GM19239 (cell line): Measurements from ENCODE around the gene HLA-G.
"Not testable (repeated sequence)": the region's sequence is repeated elsewhere in the genome, so short reads cannot be mapped to it uniquely, and the experiment has no call there.

Experiments
- DNase-seq: peaks from one replicate; pipeline ENCODE4 v3.0.0; 2011; ENCODE audit warnings: low spot score; ENCODE audit not compliant: insufficient read length
- FAIRE-seq: peaks from 2 replicates; lab custom pipeline; 2011; peaks lifted over from hg19 to GRCh38; lab: Jason Lieb, UNC

The HLA-G gene

GRCh38 chr6:29827579-29828470 is at the start of gene HLA-G:
TSS of gene HLA-G (plus strand) at chr6:29827825. CDS start at chr6:29827845, 20 bp downstream.
- FAIRE-seq = no peak
- no peak for DNase-seq

GRCh38 chr6:29780019-29780698 is 47.5 kb upstream of the HLA-G start:
- not testable (repeated sequence) for FAIRE-seq

DNA sequence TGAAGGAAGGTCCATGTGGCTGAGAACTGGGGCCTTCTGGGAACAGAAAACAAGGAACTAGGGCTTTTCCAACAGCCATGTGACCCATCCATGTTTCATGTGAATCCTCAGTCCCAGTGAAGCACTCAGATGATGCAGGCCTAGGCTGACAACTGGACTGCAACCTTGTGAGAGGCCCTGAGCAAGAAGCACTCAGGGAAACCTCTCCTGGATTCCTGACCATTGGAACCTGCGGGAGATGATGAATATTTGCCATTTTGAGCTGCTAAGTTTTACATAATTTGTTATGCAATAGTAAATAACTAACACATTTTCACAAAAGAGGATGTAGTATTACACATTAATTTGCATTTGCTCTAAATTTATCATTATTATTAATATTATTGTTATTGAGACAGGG is 38.4 kb upstream of the HLA-G start:
- no peak for DNase-seq
- FAIRE-seq = no peak

More at GRCh38 chr6:29780019-29780698, 47.5 kb upstream of the HLA-G start:
- not testable (repeated sequence) for DNase-seq

DNA sequence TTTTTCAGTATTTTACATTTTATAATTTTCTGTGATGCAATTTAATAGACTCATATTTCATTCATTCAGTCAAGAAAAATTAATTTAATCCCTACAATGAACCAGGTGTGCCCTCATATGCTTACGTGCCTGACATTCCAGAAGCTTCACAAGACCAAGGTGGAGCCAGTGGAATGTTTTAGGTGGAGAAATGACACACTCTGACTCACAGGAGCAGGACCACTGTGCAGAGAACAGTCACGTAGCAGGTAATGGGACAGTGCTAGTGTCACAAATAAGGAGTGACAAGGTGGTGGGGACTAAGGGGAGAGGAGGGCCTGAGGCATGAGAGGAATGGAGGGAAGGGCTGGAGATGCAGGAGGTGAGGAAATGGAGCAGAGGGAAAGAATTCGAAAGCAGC is 37.0 kb upstream of the HLA-G start:
- no peak for FAIRE-seq
- DNase-seq = no peak

DNA sequence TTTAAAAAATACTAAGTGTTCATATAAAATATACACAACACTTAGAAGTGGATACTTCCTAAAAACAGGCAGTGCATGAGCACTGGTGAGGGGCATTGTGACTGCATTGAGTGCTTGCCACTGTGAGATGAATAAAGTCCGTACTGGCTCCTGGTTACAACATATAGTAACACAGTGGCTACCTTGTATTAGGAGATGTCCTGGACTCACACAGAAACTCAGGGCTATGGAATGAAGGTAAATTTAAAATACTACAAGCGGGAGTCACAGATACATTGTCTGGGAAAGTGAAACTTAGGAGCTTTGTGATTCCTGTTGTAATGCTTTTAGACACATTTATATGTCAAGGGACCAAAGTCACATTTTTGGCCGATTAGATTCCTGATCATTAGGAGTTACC is 36.5 kb upstream of the HLA-G start:
- FAIRE-seq (no peak), DNase-seq (no peak)

GRCh38 chr6:29791786-29792122 is 35.9 kb upstream of the HLA-G start:
- no peak for FAIRE-seq
- no peak for DNase-seq

DNA sequence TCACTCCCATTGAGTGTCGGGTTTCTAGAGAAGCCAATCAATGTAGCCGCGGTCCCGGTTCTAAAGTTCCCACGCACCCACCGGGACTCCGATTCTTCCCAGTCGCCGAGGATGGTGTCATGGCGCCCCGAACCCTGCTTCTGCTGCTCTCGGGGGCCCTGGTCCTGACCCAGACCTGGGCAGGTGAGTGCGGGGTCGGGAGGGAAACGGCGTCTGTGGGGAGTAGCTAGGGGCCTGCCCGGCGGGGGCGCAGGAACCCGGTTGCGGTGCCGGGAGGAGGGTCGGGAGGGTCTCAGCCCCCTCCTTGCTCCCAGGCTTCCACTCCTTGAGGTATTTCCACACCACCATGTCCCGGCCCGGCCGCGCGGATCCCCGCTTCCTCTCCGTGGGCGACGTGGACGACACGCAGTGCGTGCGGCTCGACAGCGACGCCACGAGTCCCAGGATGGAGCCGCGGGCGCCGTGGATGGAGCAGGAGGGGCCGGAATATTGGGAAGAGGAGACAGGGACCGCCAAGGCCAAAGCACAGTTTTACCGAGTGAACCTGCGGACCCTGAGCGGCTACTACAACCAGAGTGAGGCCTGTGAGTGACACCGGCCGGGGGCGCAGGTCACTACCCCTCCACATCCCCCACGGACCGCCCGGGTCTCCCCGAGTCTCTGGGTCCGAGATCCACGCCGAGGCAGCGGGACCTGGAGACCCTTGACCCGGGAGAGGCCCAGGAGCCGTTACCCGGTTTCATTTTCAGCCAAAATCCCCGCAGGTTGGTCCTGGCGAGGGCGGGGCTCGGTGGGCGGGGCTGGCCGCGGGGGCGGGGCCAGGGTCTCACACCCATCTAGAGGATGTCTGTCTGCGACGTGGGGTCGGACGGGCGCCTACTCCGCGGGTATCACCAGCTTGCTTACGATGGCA is 35.2 kb upstream of the HLA-G start:
- FAIRE-seq (no peak), DNase-seq (peak; percentile 49)

- no peak for FAIRE-seq
- no peak for DNase-seq
Observed at GRCh38 chr6:29793036-29793356, 34.6 kb upstream of the HLA-G start.

GRCh38 chr6:29793796-29794195 is 33.8 kb upstream of the HLA-G start:
- DNase-seq (no peak), FAIRE-seq (no peak)

GRCh38 chr6:29796026-29796425 is 31.6 kb upstream of the HLA-G start:
- no peak for FAIRE-seq

DNA sequence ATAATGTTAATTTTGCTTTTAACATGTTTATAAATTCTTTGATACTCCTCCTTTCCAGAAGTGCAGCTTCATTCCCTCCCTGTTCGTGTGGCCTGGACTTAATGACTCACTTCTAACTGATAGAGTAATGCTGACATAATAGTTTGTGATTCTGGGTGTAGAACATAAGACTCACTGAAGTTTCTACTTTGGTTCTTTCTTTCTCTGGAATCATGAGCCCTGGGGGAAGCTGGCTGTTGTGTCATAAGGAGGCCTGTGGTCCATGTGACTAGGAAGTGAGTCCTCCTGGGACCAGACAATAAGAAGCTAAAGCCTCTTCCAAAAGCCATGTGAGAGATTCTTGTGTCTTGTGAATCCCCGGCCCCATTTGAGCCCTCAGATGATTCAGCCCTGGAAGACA is 30.5 kb upstream of the HLA-G start:
- FAIRE-seq (no peak), DNase-seq (no peak)

More at GRCh38 chr6:29796026-29796425, 31.6 kb upstream of the HLA-G start:
- DNase-seq = no peak

- FAIRE-seq = no peak
Observed at GRCh38 chr6:29797966-29798365, 29.7 kb upstream of the HLA-G start.

DNA sequence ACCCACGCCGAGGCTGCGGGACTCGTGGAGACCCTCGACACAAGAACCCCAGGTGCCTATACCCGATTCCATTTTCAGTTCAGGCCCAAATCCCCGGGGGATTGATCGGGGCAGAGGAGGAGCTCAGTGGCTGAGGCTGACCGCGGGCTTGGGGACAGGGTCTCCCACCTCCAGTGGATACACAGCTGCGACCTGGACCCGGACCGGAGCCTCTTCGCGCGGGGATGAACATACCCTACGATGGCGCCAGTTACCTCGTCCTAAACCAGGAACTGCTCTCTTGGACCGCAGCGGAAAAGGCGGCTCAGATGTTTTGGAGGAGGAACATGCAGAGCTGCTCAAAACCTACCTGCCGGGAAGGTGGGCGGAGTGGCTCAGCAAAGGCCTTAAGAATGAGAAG is 27.4 kb upstream of the HLA-G start:
- FAIRE-seq (no peak), DNase-seq (no peak)

More at GRCh38 chr6:29797966-29798365, 29.7 kb upstream of the HLA-G start:
- no peak for DNase-seq

- no peak for DNase-seq
- no peak for FAIRE-seq
Observed at GRCh38 chr6:29806387-29806786, 21.2 kb upstream of the HLA-G start.

DNA sequence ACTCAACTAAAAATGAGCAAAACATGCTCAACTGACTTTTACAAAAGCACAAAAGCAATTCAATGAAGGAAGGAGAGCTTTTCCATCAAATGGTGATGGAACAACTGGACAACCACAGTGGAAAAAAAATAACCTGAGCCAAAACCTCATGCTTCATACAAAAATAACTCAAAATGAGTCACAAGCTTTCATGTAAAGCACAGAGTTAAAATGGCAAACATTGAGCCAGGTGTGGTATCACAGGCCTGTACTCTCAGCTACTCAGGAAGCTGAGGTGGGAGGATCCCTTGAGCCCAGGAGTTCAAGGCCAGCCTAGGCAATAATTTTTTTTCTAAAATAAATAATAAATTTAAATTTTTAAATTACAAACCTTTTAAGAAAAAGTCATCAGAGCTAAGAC is 18.4 kb upstream of the HLA-G start:
- FAIRE-seq (peak; percentile 37), DNase-seq (no peak)

- no peak for DNase-seq
- FAIRE-seq = no peak
Observed at GRCh38 chr6:29810371-29810770, 17.3 kb upstream of the HLA-G start.

- peak; percentile 33 for FAIRE-seq
Observed at GRCh38 chr6:29811377-29811776, 16.2 kb upstream of the HLA-G start.

GRCh38 chr6:29813066-29813465 is 14.6 kb upstream of the HLA-G start:
- FAIRE-seq = no peak
- no peak for DNase-seq

More at GRCh38 chr6:29811377-29811776, 16.2 kb upstream of the HLA-G start:
- DNase-seq = no peak

DNA sequence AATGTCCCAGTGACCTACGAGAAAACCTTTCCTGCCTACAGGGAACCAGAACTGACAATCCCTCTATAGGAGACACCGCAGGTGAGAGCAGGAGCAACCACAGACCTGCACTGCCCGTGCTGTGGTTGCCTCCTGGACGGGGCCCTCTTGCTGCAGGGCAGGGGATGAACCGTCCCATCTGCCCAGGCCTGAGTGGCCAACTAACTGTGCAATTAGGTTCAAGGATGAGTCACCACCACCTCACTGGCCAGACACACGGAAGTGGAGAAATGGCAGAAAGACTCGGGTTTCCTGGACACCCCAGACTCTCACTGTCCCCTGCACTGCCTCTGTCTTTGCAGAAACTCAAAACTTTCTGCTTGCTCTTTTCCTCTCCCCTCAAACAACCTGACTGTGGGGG is 13.8 kb upstream of the HLA-G start:
- DNase-seq (no peak), FAIRE-seq (no peak)

- no peak for FAIRE-seq
- no peak for DNase-seq
Observed at GRCh38 chr6:29814379-29815117, 13.1 kb upstream of the HLA-G start.
